Endothelial cell (in vitro differentiated cells): ENCODE data around the gene SLAMF8. TPM values are rescaled to one million over a fixed set of nuclear protein-coding genes. Genes with fewer than 3 reads are reported as not detected.

ENCODE experiments used
- DNase-seq: peaks from one replicate; pipeline ENCODE4 v3.0.0; 2021; ENCODE audit warnings: low spot score
- H3K27ac Mint-ChIP-seq: one replicate; pipeline ENCODE4 v1.8.0; 2021; ENCODE audit warnings: mixed read lengths, inconsistent platforms; ENCODE audit not compliant: unreplicated experiment
- H3K27me3 Mint-ChIP-seq: one replicate; pipeline ENCODE4 v1.8.0; 2021; ENCODE audit warnings: mild to moderate bottlenecking, moderate library complexity, mixed read lengths, inconsistent platforms; ENCODE audit not compliant: unreplicated experiment
- H3K36me3 Mint-ChIP-seq: one replicate; pipeline ENCODE4 v1.8.0; 2021; ENCODE audit warnings: mild to moderate bottlenecking, low read depth, mixed read lengths, inconsistent platforms; ENCODE audit not compliant: unreplicated experiment
- H3K4me1 Mint-ChIP-seq: one replicate; pipeline ENCODE4 v1.8.0; 2021; ENCODE audit warnings: mild to moderate bottlenecking, mixed read lengths, inconsistent platforms; ENCODE audit not compliant: unreplicated experiment
- H3K4me3 Mint-ChIP-seq: one replicate; pipeline ENCODE4 v1.8.0; 2021; ENCODE audit warnings: mild to moderate bottlenecking, mixed read lengths, inconsistent platforms; ENCODE audit not compliant: unreplicated experiment
- H3K9me3 Mint-ChIP-seq: one replicate; pipeline ENCODE4 v1.8.0; 2021; ENCODE audit warnings: mixed read lengths, inconsistent platforms; ENCODE audit not compliant: unreplicated experiment
- total RNA-seq: library from RNA; stranded (reverse); fragmentation: NEBNext Ultra II Directional; extraction: Animal tissue kit (Norgen Biotek cat#: 25700); gene quantifications from one replicate; pipeline ENCODE4 v1.2.1, GENCODE V29; 2021; ENCODE audit not compliant: unreplicated experiment
- TF ChIP-seq, protein P1 (sequence below): fragments of 200-600 bp; sonication (generic); IDR thresholded peaks from one replicate; pipeline ENCODE4 v1.5.0; 2021; ENCODE audit warnings: antibody characterized with exemption; ENCODE audit not compliant: unreplicated experiment

The SLAMF8 gene
- total RNA-seq, 1 donor from 2014 or later: not detected

DNA sequence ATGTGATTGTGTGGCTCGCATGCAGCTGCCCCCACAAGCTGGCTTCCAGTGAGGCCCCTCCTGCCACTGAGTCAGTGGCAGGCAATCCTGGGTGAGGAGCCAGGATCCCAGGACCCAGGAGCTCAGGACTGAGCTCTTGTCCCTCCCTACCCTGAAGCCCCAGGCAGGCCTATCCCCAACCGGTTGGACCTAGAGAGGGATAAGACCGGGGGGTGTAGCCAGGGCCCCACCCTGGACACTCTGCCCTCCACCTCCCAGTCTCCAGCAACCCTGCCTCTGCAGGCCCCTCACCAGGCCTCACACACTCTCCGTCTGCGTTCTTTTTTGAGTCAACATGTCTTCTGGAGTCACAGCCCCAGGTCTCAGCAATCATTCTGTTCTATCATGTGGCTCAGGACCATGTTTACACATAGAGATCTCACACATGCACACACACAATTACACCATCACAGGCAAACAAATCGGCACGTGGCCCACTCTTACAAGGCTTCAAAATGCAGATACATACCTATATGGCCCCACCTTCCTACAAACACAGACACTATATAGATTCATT lies 33.2 kb downstream of the SLAMF8 start:
- no peak for DNase-seq
- Mint-ChIP-seq H3K9me3 (no peaks in the 10 kb centered on the region), H3K27ac (no peak overlapping the region), H3K36me3 (no peaks in the 10 kb centered on the region), H3K4me1 (peaks cover 4% of the 10 kb centered on the region), H3K4me3 (no peak overlapping the region), H3K27me3 (peaks cover 10% of the 10 kb centered on the region)
- TF ChIP-seq, protein P1, sequence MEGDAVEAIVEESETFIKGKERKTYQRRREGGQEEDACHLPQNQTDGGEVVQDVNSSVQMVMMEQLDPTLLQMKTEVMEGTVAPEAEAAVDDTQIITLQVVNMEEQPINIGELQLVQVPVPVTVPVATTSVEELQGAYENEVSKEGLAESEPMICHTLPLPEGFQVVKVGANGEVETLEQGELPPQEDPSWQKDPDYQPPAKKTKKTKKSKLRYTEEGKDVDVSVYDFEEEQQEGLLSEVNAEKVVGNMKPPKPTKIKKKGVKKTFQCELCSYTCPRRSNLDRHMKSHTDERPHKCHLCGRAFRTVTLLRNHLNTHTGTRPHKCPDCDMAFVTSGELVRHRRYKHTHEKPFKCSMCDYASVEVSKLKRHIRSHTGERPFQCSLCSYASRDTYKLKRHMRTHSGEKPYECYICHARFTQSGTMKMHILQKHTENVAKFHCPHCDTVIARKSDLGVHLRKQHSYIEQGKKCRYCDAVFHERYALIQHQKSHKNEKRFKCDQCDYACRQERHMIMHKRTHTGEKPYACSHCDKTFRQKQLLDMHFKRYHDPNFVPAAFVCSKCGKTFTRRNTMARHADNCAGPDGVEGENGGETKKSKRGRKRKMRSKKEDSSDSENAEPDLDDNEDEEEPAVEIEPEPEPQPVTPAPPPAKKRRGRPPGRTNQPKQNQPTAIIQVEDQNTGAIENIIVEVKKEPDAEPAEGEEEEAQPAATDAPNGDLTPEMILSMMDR: no peak

DNA sequence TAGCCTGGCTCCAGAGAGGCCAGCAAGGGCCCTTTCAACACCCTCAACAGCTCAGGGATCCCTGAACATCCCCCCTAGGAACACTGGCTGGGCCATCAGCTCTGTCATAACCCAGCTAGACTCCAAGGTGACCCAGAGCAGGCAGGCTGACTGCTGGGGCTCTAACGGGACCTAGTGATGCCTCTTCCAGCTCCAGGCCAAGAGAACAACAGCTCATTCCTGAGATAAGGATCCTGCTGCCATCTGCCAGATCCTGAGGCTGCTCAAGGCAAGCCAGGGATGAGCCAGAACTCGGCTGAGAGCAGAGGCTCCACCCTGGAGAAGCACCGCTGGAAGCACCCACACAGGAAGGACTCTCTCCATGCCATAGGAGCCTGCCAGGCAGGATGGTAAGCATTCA lies 33.8 kb downstream of the SLAMF8 start:
- peaks cover 5% of the 10 kb centered on the region for H3K27me3 Mint-ChIP-seq
- no peaks in the 10 kb centered on the region for H3K36me3 Mint-ChIP-seq
- no peak overlapping the region for H3K27ac Mint-ChIP-seq
- H3K4me1 Mint-ChIP-seq: no peaks in the 10 kb centered on the region
- no peaks in the 10 kb centered on the region for H3K9me3 Mint-ChIP-seq
- no peak overlapping the region for H3K4me3 Mint-ChIP-seq
- DNase-seq: no peak
- TF ChIP-seq, protein P1: no peak

DNA sequence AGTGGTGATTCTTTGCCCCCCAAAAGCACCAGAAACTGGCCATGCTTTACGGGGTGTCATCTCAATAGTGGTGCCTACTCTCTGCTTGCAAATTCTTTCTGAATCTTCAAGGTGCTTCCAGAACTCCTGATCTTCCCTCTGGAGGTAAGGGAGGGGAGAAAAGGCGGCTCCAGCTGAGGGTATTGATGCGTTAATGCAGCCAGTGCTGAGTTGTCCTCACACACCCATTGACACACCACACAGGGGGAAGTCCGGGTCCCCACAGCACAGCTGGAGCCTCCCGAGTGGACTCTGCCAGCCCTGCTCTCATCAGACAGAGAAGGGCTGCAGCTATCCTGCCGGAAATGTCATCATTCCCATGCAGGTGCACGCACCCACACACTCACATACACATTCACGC lies 34.5 kb downstream of the SLAMF8 start:
- DNase-seq: no peak
- Mint-ChIP-seq H3K27ac (no peak overlapping the region), H3K4me3 (no peak overlapping the region), H3K36me3 (no peaks in the 10 kb centered on the region), H3K4me1 (no peaks in the 10 kb centered on the region), H3K27me3 (peaks cover 7% of the 10 kb centered on the region), H3K9me3 (no peaks in the 10 kb centered on the region)
- TF ChIP-seq, protein P1: no peak

DNA sequence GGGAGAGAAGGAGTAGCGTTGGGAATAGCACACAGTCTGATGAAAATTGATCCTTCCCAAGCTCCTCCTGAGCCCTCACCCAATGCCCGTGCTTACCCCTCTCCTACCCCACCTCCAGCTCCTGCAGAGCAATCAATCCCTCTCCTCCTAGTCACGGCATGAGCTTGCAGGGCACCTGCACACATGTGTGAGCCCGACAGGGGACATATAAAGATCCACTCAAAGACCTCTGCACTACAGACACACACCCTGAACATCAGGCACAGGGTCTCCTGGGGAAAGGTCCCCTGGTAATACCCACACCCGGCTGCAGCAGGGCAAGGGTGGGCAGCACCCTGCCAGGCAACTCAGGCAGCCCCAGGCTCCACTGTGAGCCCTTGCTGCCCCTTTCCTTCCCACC lies 35.4 kb downstream of the SLAMF8 start:
- DNase-seq: no peak
- TF ChIP-seq, protein P1: no peak
- Mint-ChIP-seq H3K27me3 (peaks cover 9% of the 10 kb centered on the region), H3K4me1 (no peaks in the 10 kb centered on the region), H3K9me3 (no peaks in the 10 kb centered on the region), H3K27ac (no peak overlapping the region), H3K36me3 (no peaks in the 10 kb centered on the region), H3K4me3 (no peak overlapping the region)

DNA sequence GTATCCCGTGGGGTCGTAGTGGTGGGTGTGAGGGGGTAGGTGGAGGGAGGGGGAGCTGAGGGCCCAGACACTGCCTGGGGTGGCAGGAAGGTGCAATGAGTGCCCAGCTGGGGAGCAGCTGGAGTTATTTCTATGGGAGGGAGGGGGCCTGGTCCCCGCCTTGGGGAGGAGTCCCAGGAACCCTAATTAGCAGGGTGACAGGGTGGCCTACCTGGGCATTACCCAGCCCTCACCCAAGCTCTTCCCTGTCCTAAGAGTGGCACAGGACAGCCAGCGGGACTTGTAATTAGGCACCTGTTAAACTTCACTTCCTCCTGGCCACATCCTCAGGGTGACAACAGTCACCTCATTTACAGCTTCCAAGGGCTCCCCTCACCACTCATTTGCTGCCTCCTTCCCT lies 35.9 kb downstream of the SLAMF8 start, which contains the start of gene VSIG8:
Gene VSIG8, minus strand, starts transcription at position 101 of the 400 bp plus-strand sequence. CDS start 136 bp downstream, outside the sequence.
- Mint-ChIP-seq H3K27ac (peak within 1 kb of the TSS; percentile 24), H3K36me3 (no peaks in the 10 kb centered on the region), H3K27me3 (peaks cover 9% of the 10 kb centered on the region), H3K9me3 (no peaks in the 10 kb centered on the region), H3K4me3 (no peak within 1 kb of the TSS), H3K4me1 (peaks cover under 1% of the 10 kb centered on the region)
- TF ChIP-seq, protein P1: no peak
- no peak for DNase-seq
